Measurements from ENCODE around the gene SNU13.
A peak's percentile ranks its signal among the peaks of the same experiment; 100 is the strongest.
"Not testable (repeated sequence)": the region's sequence is repeated elsewhere in the genome, so short reads cannot be mapped to it uniquely, and the experiment has no call there.

SNU13 gene

GRCh38 chr22:41683052-41683451 is 5.6 kb downstream of the SNU13 start:
- CTCF ChIA-PET = interaction anchor here (0.7 kb wide), 1 partner anchor 14 kb away, joined by 3 read pairs; no protein-coding TSS in a partner anchor
- no peak for TF ChIP-seq CTCF (conservative IDR thresholded peaks at IDR 0.05; ENCODE audit: low read depth)
- POLR2A ChIA-PET (ENCODE audit: low non-redundant PET) = no interaction called here
- peak overlapping the region; percentile 87 for H3K27ac ChIP-seq
- no peak for DNase-seq (ENCODE audit: low spot score)

- ChIA-PET POLR2A (ENCODE audit: low non-redundant PET) (no interaction called here), CTCF (no interaction called here)
- H3K27ac ChIP-seq = peak overlapping the region; percentile 87
- DNase-seq (ENCODE audit: low spot score) = peak; percentile 86
- TF ChIP-seq CTCF (conservative IDR thresholded peaks at IDR 0.05; ENCODE audit: low read depth) = no peak
These were observed 6.4 kb downstream of the SNU13 start for GRCh38 chr22:41682033-41682807.

GRCh38 chr22:41681616-41682015 is 7.1 kb downstream of the SNU13 start:
- CTCF ChIA-PET = no interaction called here
- TF ChIP-seq CTCF (conservative IDR thresholded peaks at IDR 0.05; ENCODE audit: low read depth) = no peak
- DNase-seq (ENCODE audit: low spot score) = no peak
- peak overlapping the region; percentile 87 for H3K27ac ChIP-seq
- POLR2A ChIA-PET (ENCODE audit: low non-redundant PET) = no interaction called here

DNA sequence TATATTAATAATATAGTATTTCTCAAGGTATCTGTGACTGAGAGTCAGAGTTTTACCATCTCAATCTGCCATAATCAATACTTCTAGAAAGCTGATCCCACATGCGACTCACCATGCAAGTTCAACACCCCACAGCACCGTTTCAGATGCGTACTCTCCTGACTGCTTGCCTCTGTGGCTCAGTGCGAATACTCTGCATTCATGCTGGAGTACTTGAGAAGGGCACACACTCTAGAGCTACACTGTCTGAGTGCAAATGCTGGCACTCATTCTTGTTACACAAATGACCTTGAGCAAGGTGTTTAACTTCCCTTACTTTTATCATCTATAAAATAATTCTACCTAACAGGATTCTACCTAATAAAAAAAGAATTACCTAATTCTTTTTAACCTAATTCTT is 12.5 kb downstream of the SNU13 start:
- POLR2A ChIA-PET (ENCODE audit: low non-redundant PET) = no interaction called here
- CTCF ChIA-PET = interaction anchor here (0.7 kb wide), 1 partner anchor 21 kb away, joined by 3 read pairs; no protein-coding TSS in a partner anchor
- no peak for TF ChIP-seq CTCF (conservative IDR thresholded peaks at IDR 0.05; ENCODE audit: low read depth)
- no peak overlapping the region for H3K27ac ChIP-seq
- DNase-seq (ENCODE audit: low spot score) = no peak

GRCh38 chr22:41674846-41675340 is 13.8 kb downstream of the SNU13 start:
- POLR2A ChIA-PET (ENCODE audit: low non-redundant PET) = no interaction called here
- DNase-seq (ENCODE audit: low spot score) = no peak
- TF ChIP-seq CTCF (conservative IDR thresholded peaks at IDR 0.05; ENCODE audit: low read depth) = no peak
- CTCF ChIA-PET = no interaction called here
- H3K27ac ChIP-seq = peak overlapping the region; percentile 32; the same call in 1 of the 2 replicates

GRCh38 chr22:41672780-41673509 is 15.7 kb downstream of the SNU13 start:
- CTCF ChIA-PET = interaction anchor here (1.2 kb wide), 1 partner anchor 24 kb away, joined by 7 read pairs; no protein-coding TSS in a partner anchor

GRCh38 chr22:41672096-41672495 is 16.6 kb downstream of the SNU13 start:
- POLR2A ChIA-PET (ENCODE audit: low non-redundant PET); DNase-seq (ENCODE audit: low spot score): not testable (repeated sequence)
- CTCF ChIA-PET = interaction anchor here (1.2 kb wide), 1 partner anchor 25 kb away, joined by 7 read pairs; no protein-coding TSS in a partner anchor
- peak overlapping the region; percentile 52 for H3K27ac ChIP-seq

More at GRCh38 chr22:41672780-41673509, 15.7 kb downstream of the SNU13 start:
- POLR2A ChIA-PET (ENCODE audit: low non-redundant PET) = interaction anchor here (0.7 kb wide), 1 partner anchor 17 kb away, joined by 3 read pairs; no protein-coding TSS in a partner anchor
- DNase-seq (ENCODE audit: low spot score) = no peak
- H3K27ac ChIP-seq = peak overlapping the region; percentile 52; the same call in 1 of the 2 replicates
- TF ChIP-seq CTCF (conservative IDR thresholded peaks at IDR 0.05; ENCODE audit: low read depth) = no peak

Measured in RWPE1 (cell line).